Raji (cell line): Measurements from ENCODE around the gene CRYM.

Source experiments
- POLR2A ChIP-seq: IDR thresholded peaks from 2 replicates; pipeline ENCODE4 v1.6.1; 2011; ENCODE audit warnings: low read depth, low read length, control low read depth; ENCODE audit not compliant: insufficient read depth

CRYM gene

GRCh38 chr16:21277927-21278706, at the start of gene CRYM:
CRYM (minus strand) TSS chr16:21278290; CDS start chr16:21278251, 39 bp downstream.
- TF ChIP-seq POLR2A = no peak

GRCh38 chr16:21327046-21327445, 49.0 kb upstream of the CRYM start:
- TF ChIP-seq POLR2A = no peak

GRCh38 chr16:21326459-21326858, 48.4 kb upstream of the CRYM start:
- no peak for TF ChIP-seq POLR2A

GRCh38 chr16:21324267-21324666, 46.2 kb upstream of the CRYM start:
- TF ChIP-seq POLR2A = no peak

- TF ChIP-seq POLR2A = no peak
Measured at GRCh38 chr16:21321736-21322135, 43.6 kb upstream of the CRYM start.

GRCh38 chr16:21314339-21314738, 36.2 kb upstream of the CRYM start:
- TF ChIP-seq POLR2A = no peak

- TF ChIP-seq POLR2A = no peak
Measured at GRCh38 chr16:21302898-21303528, 24.9 kb upstream of the CRYM start.

GRCh38 chr16:21302454-21302853, 24.4 kb upstream of the CRYM start:
- no peak for TF ChIP-seq POLR2A

GRCh38 chr16:21301895-21302291, 23.8 kb upstream of the CRYM start:
- no peak for TF ChIP-seq POLR2A

GRCh38 chr16:21301168-21301894, 23.2 kb upstream of the CRYM start:
- peak; percentile 64 for TF ChIP-seq POLR2A

- TF ChIP-seq POLR2A = peak; percentile 64
Measured at GRCh38 chr16:21300309-21301167, 22.4 kb upstream of the CRYM start.

GRCh38 chr16:21285314-21285713, 7.2 kb upstream of the CRYM start:
- no peak for TF ChIP-seq POLR2A

- no peak for TF ChIP-seq POLR2A
Measured at GRCh38 chr16:21284414-21284813, 6.3 kb upstream of the CRYM start.

- no peak for TF ChIP-seq POLR2A
Measured at GRCh38 chr16:21283521-21284289, 5.6 kb upstream of the CRYM start.
